Skeletal muscle tissue (tissue), 4 donors: ENCODE measurements around the gene GPR42. TPM values are rescaled to one million over a fixed set of nuclear protein-coding genes. Genes with fewer than 3 reads are reported as not detected.
"Not testable (repeated sequence)": the region's sequence is repeated elsewhere in the genome, so short reads cannot be mapped to it uniquely, and the experiment has no call there.

Experiments
- H3K27ac ChIP-seq: one replicate; pipeline ENCODE4 v1.7.0; 2013; ENCODE audit warnings: mild to moderate bottlenecking, low read depth, low read length, inconsistent platforms
- H3K27me3 ChIP-seq, 3 donors: one replicate each; pipeline ENCODE4 v1.7.0; 2013; ENCODE audit warnings: low read length in 3 of 3; ENCODE audit not compliant: control insufficient read depth in 3 of 3, insufficient read depth in 3 of 3
- H3K36me3 ChIP-seq, 3 donors: one replicate each; pipeline ENCODE4 v1.7.0; 2013; ENCODE audit warnings: low read length in 3 of 3; ENCODE audit not compliant: control insufficient read depth in 3 of 3, insufficient read depth in 3 of 3
- H3K4me1 ChIP-seq, 3 donors: one replicate each; pipeline ENCODE4 v1.7.0; 2013; ENCODE audit warnings: low read length in 3 of 3, mild to moderate bottlenecking in 3 of 3; ENCODE audit not compliant: control insufficient read depth in 3 of 3, insufficient read depth in 3 of 3
- H3K4me3 ChIP-seq, 3 donors: one replicate each; pipeline ENCODE4 v1.7.0; 2013; ENCODE audit warnings: low read length in 3 of 3
- H3K9ac ChIP-seq, 3 donors: one replicate each; pipeline ENCODE4 v1.7.0; 2013; ENCODE audit warnings: low read length in 3 of 3, mild to moderate bottlenecking in 3 of 3, moderate library complexity in 2 of 3, low read depth in 1 of 3
- H3K9me3 ChIP-seq, 3 donors: one replicate each; pipeline ENCODE4 v1.7.0; 2013; ENCODE audit warnings: low read length in 3 of 3; ENCODE audit not compliant: control insufficient read depth in 3 of 3
- total RNA-seq: library from RNA; depleted of rRNA; stranded (reverse); fragments of >200 nt; gene quantifications from one replicate; pipeline ENCODE4 v1.2.3, GENCODE V29; 2014
- donor health status: Osteomylitis.

Gene GPR42
- total RNA-seq, 1 donor from 2014 or later: not detected

DNA sequence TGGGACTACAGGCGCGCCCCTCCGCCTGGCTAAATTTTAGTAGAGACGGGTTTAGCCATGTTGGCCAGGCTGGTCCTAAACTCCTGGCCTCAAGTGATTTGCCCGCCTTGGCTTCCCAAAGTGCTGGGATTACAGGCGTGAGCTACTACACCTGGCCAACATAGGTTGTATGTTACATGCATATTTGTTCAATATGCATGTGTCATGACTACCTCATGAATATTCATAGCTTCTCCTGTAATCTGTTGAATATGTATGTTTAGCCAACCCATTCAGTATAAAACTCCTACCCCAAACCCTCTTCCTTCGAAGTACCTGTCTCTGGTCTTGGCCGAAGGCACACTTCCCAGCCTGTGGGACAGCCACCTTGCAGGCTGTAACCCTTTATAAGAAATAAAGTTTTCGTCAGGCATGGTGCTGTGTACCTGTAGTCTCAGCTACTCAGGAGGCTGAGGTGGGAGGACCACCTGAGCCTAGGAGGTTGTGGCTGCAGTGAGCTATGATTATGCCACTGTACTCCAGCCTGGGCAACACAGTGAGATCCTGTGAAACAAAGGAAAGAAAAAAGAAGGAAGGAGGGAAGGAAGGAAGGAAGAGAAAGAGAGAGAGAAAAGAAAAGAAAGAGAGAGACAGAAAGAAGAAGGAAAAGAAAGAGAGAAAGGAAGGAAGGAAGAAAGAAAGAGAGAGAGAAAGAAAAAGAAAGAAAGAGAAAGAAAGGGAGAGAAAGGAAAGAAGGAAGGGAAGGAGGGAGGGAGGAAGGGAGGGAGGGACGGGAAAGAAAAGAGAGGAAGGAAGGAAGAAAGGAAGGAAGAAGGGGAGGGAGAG lies 29.3 kb downstream of the GPR42 start:
- Histone ChIP-seq H3K36me3 (no peaks in the 10 kb centered on the region), H3K27ac (no peak overlapping the region), H3K9ac (no peak overlapping the region), H3K27me3 (peaks cover 0 to 10% (median 4%) of the 10 kb centered on the region in 3 donors), H3K4me3 (no peak overlapping the region), H3K9me3 (no peaks in the 10 kb centered on the region), H3K4me1 (no peaks in the 10 kb centered on the region)

DNA sequence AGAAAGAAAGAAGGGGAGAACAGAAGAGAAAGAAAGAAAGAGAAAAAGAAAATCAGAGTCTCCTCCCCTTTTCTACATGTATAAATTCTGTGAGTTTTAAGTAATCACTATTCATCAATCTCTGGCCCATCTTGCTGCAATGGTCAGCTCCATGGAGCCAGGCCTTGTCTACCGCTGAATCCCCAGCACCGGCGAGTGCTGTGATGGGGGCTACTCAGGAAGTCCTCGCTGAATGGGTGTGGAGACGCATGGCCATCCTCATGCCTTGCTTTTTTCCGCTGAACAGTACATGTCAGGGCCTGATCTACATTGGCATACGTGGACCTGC lies 29.9 kb downstream of the GPR42 start:
- Histone ChIP-seq H3K4me3 (no peak overlapping the region), H3K27me3 (peaks cover 0 to 9% (median 4%) of the 10 kb centered on the region in 3 donors), H3K36me3 (no peaks in the 10 kb centered on the region)

DNA sequence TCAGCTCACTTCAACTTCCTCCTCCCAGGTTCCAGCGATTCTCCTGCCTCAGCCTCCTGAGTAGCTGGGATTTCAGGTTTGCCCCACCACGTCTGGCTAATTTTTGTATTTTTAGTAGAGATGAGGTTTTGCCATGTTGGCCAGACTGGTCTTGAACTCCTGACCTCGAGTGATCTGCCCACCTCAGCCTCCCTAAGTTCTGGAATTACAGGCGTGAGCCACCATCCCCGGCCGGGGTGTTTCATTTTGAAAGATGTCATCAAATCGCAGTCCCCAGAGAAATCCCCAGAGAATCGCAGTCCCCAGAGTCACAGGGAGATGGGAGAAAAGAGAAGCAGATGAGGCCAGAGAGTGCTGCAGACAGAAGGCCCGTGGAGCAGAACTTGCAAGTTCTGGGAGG lies 30.5 kb downstream of the GPR42 start:
- not testable (repeated sequence) for H3K27ac ChIP-seq, H3K4me1 ChIP-seq, H3K4me3 ChIP-seq, H3K9ac ChIP-seq, H3K27me3 ChIP-seq, H3K36me3 ChIP-seq, H3K9me3 ChIP-seq

More for the DNA sequence above, 29.9 kb downstream of the GPR42 start:
- no peak overlapping the region for H3K9ac ChIP-seq
- H3K27ac ChIP-seq: no peak overlapping the region
- H3K4me1 ChIP-seq: no peaks in the 10 kb centered on the region
- H3K9me3 ChIP-seq: no peaks in the 10 kb centered on the region

DNA sequence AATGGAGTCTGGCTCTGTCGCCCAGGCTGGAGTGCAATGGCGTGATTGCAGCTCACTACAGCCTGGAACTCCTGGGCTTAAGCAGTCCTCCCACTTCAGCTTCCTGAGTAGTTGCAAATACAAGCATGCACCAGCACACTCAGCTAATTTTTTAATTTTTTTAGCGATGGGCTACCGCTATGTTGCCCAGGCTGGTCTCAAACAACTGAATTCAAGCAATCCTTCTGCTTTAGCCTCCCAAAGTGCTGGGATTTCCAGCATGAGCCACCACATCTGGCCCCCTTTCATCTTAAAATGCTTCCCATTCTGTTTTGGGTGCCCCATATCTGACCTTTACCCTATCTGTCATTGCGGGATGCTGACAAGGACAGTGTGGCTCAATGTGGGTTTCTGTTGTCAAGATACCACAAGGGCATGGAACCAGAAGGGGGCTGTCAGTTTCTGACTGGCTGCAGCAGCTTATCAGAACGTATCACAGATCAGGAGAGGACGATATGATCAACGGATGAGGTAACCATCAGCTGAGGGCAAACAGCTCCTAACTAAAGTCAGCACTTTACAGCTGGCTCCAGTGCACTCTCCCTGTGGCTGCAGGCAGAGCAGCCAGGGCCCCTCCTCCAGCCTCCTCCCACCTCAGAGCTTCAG lies 32.4 kb downstream of the GPR42 start:
- Histone ChIP-seq H3K27ac (no peak overlapping the region), H3K4me1 (no peaks in the 10 kb centered on the region), H3K27me3 (peaks cover 0 to 5% (median 3%) of the 10 kb centered on the region in 3 donors), H3K4me3 (no peak overlapping the region), H3K36me3 (no peaks in the 10 kb centered on the region), H3K9me3 (no peaks in the 10 kb centered on the region), H3K9ac (no peak overlapping the region)

DNA sequence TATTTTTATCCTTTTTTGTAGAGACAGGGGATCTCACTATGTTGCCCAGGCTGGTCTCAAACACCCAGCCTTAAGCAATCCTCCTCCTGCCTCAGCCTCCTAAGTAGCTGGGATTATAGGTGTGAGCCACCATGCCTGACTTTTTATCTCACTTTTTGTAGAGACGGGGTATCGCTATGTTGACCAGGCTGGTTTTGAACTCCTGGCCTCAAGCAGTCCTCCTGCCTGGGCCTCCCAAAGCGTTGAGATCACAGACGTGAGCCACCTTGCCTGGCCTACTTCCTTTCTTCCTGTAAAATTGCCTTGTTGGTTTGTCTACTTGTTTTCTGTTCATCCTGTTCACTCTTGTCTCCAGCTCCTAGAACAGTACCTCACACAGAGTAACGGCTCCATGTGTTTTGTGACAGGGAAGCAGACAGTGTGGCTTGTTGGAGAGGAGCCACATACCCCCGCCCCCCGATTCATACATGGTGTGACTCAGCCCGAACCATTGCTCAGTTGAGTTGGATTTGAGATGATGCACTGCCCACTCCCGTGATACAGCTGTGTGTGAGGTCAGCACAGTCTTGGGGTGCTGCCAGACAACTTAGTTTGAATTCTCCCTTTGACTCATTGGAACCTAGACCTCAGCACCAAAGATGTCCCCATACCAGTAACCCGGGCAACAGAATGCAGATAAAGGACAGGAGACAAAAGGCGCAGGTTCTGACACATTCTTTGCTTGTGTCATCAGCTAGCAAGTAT lies 34.2 kb downstream of the GPR42 start:
- Histone ChIP-seq H3K27ac (no peak overlapping the region), H3K4me1 (no peaks in the 10 kb centered on the region), H3K36me3 (no peaks in the 10 kb centered on the region), H3K27me3 (peaks cover 0 to 5% (median 0%) of the 10 kb centered on the region in 3 donors), H3K9ac (no peak overlapping the region), H3K9me3 (no peaks in the 10 kb centered on the region), H3K4me3 (no peak overlapping the region)

DNA sequence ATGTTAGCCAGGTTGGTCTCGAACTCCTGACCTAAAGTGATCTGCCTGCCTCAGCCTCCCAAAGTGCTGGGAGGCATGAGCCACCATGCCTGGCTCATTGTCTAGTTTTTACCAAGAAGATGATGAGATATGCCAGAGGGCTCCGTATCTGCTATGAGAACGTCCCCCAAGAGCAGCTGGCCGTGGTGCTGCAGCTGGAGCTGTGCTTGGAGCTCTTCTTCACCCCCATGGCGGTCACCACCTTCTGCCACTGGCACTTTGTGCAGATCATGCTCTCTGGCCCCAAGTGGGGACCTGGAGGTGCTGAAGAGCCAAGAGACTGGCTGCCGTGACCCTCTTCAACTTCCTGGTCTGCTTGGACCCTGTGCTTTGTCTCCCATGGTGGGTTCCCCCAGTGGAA lies 36.8 kb downstream of the GPR42 start:
- Histone ChIP-seq H3K9ac (no peak overlapping the region), H3K27me3 (peaks cover 0 to 2% (median 0%) of the 10 kb centered on the region in 3 donors), H3K36me3 (no peaks in the 10 kb centered on the region), H3K4me3 (no peak overlapping the region), H3K27ac (no peak overlapping the region), H3K4me1 (no peaks in the 10 kb centered on the region), H3K9me3 (no peaks in the 10 kb centered on the region)

DNA sequence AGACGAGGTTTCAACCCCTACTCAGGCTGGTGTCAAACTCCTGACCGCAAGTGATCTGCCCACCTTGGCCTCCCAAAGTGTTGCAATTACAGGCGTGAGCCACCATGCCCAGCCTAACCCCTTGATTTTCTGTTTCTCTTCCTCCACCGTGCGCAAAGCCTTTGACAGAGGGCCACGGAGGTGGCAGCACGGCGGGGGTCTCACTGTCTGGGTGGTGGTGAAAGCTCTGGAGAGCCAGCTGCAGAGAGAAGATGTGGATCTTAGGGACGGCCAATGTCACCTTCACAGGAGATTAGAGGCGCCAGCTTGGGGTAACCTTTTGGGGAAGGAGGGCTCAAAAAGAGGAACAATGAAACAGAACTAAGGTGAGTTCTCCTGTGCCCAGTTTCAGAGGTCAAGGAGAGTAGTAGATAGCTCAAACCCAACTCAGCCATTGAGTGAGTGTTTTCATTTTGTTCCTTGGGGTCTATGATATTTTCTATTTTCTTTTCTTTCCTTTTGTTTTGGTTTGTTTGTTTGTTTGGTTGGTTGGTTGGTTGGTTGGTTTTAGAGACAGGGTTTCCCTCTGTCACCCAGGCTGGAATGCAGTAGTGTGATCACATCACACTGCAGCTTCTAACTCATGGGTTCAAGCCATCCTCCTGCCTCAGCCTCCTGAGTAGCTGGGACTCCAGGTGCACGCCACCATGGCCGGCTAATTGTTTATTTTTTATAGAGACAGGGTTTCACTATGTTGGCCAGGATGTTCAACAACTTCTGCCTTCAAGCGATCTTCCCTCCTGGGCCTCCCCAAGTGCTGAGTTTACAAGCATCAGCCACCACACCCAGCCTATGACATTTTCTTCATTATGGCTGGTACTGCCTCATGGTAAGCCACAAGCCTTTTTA lies 37.7 kb downstream of the GPR42 start:
- H3K9ac ChIP-seq: no peak overlapping the region
- no peaks in the 10 kb centered on the region for H3K9me3 ChIP-seq
- H3K27me3 ChIP-seq: peaks cover 0 to 2% (median 2%) of the 10 kb centered on the region in 3 donors
- no peak overlapping the region for H3K27ac ChIP-seq
- H3K36me3 ChIP-seq: no peaks in the 10 kb centered on the region
- no peak overlapping the region for H3K4me3 ChIP-seq
- H3K4me1 ChIP-seq: no peaks in the 10 kb centered on the region

DNA sequence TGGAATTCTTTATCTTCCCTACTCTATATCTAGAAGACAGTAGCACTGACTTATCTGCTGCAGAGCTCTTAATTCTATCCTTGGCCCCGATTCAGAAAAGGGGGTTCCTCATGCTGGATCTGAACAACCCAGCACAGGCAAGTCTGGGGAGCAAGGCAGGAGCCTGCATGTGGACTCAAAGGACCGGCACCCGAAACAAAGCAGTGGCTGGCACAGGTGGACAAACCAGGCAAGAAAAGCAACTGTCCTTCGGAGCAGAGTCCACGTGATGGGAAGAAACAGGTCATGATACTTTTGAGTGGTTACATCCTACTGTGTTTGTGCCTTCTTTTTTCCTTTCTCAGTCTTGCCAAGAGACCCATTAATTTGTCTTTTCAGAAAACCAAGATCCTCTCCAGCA lies 38.3 kb downstream of the GPR42 start:
- no peaks in the 10 kb centered on the region for H3K4me1 ChIP-seq
- no peak overlapping the region for H3K27ac ChIP-seq
- H3K9me3 ChIP-seq: no peaks in the 10 kb centered on the region
- H3K9ac ChIP-seq: no peak overlapping the region
- H3K27me3 ChIP-seq: peaks cover 0 to 6% (median 2%) of the 10 kb centered on the region in 3 donors
- H3K36me3 ChIP-seq: no peaks in the 10 kb centered on the region
- no peak overlapping the region for H3K4me3 ChIP-seq

DNA sequence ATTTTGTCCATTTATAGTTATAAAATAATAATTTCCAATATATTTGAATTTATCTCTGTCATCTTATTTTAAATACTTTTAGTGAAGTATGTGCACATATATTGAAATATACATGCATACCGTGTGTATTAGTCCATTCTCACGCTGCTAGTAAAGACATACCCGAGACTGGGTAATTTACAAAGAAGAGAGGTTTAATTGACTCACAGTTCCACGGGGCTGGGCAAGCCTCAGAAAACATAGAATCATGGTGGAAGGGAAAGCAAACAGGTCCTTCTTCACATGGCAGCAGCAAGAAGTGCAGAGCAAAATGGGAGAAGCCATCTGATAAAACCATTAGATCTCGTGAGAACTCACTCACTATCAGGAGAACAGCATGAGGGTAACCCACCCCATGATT lies 39.6 kb downstream of the GPR42 start:
- no peaks in the 10 kb centered on the region for H3K4me1 ChIP-seq
- H3K9me3 ChIP-seq: no peaks in the 10 kb centered on the region
- no peak overlapping the region for H3K9ac ChIP-seq
- H3K27ac ChIP-seq: no peak overlapping the region
- peaks cover 0 to 12% (median 2%) of the 10 kb centered on the region in 3 donors for H3K27me3 ChIP-seq
- no peak overlapping the region for H3K4me3 ChIP-seq
- no peaks in the 10 kb centered on the region for H3K36me3 ChIP-seq
